HK-2 (cell line): Measurements from ENCODE around the gene PPIH.
"Not testable (repeated sequence)": the region's sequence is repeated elsewhere in the genome, so short reads cannot be mapped to it uniquely, and the experiment has no call there.

Experiments
- DNase-seq: peaks from one replicate; pipeline ENCODE4 v3.0.0-alpha.2; 2018; ENCODE audit not compliant: unreplicated experiment

PPIH gene

DNA sequence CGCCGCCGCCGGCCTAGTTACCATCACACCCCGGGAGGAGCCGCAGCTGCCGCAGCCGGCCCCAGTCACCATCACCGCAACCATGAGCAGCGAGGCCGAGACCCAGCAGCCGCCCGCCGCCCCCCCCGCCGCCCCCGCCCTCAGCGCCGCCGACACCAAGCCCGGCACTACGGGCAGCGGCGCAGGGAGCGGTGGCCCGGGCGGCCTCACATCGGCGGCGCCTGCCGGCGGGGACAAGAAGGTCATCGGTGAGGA, 24.2 kb downstream of the PPIH start:
- DNase-seq: not testable (repeated sequence)

DNA sequence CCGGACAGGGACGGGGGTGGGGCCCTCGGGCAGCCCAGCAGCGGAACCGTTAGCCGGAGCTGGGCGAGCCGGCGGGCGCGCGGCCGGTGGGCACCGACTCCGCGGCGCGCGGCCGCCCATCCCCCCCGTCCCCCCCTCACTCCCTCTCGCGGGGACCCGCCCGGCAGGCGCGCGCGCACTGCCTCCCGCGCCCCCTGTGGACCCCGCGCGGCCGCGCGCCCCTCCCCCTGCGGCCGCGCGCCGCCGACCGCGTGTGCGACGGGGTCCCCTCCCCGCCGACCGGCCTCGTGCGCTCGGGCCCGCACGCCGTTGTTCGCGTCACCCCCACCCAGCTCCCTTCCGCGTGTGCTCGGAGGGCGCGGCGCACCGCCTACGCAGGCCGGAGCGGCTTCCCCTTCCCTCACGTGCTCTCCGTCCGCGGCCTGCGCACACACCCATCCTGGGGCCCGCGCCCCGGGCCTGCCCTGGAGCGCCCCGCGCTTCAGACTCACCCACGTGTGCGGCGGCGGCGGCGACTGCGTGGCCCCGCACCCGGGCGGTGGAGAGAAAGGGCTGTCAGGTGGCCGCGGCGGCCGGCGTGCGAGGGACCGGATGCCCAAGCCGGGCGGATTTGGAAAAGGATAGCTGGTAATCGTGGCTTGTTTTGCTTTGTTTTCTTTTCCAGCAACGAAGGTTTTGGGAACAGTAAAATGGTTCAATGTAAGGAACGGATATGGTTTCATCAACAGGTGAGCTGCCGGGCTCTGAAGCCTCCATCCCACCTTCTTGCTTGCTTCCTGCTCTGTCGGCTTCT, 24.7 kb downstream of the PPIH start:
- peak; percentile 49 for DNase-seq

DNA sequence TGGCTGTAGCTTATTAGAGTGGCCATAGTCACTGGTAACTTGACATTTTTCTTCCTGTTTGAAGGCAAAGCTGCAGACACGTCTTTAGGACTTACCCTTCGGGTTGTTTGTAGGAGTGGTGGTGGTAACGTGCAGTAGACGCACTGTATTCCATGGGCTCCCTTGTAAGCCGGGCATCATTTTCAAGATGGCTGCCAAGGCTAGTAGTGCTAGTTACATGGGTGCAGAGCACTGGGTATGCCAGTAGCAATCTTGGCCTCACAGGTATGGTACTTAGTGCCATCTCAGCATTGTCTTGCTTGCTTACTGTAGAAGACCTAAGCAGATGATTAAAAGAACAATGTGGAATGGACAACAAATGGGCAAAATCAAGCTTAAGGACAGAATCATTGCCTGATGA, 25.9 kb downstream of the PPIH start:
- DNase-seq: no peak

DNA sequence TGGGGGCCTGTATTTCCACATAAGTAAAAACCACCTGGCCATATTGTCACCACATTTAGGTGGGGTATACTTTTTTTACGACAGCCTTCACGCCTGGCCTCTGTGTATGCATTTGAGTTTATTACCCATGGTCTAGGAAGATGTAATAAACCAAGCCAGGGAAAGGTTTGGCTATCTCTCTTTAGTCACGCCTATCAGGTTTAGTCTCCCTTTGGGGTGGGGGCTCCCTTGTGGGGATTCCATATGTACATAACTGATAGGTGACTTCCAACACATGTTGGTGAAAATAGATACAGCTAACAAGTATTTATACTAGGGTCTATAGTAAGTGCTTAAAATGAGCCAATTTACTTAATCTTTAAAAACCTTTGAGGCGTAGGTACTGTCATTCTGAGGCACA, 28.2 kb downstream of the PPIH start:
- DNase-seq: no peak

DNA sequence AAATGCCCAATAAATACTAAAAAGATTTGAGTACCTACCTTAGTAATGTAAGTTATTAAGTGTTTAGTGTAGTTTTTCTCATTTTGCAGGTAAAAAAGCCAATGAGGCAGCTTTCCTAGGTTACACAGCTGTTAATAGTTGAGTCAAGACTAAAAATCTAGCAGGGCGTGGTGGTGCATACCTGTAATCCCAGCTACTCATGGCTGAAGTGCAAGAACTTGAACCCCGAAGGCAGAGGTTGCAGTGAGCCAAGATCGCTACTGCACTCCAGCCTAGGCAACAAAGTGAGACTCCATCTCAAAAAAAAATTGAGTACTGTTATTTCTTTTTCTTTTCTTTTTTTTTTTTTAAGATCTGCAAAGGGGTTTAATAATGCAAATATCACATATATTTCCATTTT, 31.7 kb downstream of the PPIH start:
- no peak for DNase-seq

DNA sequence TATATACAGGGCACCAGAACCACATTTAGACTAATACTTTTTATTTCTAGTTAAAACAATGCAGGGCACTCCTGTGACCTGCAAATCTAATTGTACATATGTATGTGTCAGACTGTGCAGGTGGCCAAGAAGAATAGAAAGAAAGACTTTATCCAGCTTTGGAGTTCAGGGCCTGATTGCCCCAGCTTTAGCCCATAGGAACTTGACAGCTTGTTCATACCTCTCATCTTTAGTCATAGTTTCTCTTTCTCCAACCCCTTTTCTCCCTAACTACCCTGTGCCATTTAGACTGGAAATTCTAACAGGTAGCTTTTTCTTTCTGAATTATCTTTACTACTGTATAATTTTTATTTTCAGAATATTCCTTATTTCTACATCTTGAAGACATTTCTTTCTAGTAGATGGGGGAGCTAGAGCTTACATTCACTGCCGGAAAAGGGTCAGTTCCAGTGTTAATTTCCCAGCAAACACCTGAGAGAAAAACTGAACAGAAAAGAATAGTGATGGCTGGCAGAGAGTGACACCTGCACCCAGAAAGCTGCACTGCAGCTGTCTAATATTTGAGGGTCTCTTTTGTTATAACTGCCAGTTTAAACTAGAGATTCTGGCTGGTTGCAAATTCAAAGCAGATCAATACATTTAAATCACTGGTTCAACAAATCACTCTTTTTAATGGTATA, 32.4 kb downstream of the PPIH start:
- no peak for DNase-seq

DNA sequence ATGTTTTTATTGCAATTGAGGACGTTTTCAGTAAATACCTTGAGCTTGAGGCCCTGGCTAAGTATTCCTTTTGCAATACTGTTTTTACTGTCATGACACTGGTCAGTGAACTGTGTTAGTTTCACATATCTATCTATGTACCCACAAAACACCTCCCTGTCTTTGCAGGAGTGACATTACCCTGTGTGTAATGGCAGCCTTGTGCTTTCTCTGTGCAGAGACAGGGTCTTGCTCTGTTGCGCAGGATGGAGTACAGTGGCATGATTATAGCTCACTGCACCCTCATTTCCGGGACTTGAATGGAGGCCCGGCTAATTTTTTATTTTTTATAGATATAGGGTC, 32.9 kb downstream of the PPIH start:
- DNase-seq: no peak

DNA sequence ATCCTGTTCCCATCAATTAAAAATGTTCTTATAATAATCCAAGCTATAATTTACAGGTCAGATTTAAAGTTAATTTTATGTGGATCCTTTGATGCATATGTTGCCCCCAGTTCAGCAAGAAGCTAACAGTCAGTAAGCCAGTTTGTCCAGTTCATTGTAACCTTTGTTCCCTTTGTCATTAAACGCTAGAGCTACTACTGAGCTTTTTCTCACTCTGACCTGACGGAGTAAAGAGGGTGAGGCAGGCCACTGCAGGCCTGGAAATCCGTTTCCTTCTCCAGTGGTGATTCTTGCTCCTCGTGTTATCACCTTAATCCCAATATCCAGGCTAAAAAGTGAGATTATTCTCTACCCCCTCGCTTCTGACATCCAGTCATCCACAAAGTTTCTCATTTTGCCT, 34.2 kb downstream of the PPIH start:
- DNase-seq: no peak

DNA sequence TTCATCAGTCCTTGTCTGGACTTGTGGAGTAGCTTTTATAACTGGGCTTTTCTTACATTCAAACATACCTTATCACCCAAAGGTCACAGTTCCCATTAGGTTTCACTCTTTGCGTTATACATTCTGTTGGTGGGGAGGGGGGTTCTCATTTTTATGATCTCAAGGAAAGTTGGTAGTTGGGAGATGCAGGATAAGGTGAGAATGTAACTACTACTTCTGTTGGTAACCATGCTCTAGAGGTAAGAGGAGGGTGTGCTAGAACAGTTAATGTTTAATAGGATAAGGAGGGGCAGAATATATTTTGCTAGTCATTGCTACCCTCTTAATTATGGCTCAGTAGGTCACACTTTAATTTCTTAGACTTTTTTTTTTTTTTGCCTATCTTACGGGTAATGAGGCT, 34.7 kb downstream of the PPIH start:
- DNase-seq: no peak

DNA sequence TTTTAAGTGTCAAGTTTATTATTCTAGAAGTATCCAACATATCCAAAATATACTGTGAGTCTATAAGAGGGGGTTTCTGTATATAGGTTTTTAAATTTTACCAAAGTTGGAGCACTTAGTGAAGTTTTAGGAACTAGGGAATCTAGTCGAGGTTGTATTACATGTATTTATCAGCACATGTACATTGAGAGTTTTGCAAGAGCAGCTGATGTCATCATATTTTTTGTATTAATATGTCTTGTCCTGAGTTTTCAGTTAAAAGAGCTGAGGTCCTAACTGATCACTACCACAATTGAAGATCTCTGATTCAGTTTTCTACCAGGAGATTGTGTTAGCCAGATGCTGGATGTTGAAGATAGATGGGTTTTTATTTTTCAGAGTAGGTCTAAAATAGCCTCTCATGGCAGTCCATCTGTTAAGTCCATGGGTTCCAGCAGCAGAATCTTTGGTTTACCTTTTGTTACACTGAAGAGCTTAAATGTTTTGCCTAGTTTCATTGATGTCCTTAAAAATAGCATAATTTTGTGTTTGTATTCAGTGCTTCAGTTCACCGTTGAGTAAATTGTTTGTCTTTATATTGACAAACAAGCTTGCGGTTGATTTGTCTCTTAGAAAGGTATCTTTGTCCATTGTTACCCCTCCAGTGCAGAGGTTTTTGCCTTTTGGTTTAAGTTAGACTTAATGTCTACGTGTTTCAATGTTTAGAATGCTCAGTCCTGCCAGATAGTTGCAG, 40.0 kb downstream of the PPIH start:
- no peak for DNase-seq

DNA sequence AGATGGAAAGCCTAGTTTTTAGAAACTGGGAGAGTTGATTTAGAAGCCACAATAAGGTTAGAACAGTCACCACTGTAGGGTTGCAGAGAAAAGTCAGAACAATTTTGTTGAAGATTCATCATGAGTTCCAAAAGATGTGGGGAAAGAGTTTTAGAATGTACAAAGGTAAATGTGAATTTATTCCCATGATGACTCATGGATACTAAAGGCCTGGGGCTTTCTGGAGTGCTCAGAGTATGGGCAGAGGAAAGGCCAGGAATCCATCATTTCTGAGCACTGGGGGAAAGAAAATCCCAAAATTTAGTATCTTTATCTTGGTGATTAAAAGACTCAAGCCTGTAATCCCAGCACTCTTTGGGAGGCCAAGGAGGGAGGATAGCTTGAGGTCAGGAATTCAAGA, 41.8 kb downstream of the PPIH start:
- no peak for DNase-seq

DNA sequence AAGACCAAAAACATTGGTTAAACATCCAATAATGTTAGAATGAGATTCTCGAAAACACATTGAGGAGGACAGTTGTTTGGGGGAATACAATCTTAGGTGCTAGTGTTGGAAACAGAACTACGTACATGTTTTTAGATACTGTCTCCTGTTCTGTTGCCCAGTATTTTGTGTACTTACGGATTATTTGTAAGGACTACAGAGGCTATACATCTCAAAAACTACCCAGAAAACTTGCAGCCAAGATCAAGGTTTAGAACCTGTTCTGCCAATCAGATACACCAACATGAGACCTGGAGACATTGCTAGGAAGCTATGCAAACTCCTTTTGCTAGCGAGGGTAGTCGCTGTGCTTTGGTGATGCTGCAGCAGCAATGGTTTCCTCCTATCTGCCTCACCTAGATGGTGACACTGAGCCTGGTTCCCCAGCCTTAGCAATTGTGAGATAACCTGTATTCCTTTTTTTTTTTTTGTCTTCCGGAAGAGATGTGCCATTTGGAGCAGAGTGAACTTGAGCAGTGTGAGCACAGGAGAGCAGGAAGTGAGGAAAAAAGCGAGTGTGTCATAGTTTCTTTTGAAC, 45.8 kb downstream of the PPIH start:
- DNase-seq: no peak

DNA sequence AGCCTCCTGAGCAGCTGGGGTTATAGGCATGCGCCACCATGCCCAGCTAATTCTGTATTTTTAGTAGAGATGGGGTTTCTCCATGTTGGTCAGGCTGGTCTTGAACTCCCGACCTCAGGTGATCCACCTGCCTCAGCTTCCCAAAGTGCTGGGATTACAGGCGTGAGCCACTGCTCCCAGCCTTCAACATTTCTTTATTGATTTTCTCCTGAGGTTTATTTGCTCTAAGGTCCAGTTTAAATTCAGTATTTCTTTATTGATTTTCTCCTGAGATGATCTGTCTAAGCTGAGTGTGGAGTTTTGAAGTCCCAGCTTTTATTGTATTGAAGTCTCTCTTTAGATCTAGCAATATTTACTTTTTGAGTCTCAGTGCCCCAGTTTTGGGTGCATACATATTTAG, 54.6 kb downstream of the PPIH start:
- not testable (repeated sequence) for DNase-seq

DNA sequence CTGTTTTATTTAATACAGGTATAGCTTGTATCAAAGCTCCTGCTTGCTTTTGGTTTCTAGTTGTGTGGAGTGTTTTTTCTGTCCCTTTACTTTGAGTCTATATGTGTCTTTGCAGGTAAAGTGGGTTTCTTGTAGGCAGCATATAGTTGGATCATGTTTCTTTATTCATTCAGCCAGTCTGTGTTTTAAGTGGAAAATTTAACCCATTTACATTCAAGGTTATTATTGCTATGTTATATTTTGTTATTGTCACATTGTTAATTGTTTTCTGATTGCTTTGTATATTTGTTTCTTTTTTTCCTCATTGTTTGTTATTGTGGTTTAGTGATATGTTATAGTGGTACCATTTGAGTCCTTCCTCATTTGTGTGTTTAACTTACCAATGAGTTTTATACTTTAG, 55.1 kb downstream of the PPIH start:
- no peak for DNase-seq

DNA sequence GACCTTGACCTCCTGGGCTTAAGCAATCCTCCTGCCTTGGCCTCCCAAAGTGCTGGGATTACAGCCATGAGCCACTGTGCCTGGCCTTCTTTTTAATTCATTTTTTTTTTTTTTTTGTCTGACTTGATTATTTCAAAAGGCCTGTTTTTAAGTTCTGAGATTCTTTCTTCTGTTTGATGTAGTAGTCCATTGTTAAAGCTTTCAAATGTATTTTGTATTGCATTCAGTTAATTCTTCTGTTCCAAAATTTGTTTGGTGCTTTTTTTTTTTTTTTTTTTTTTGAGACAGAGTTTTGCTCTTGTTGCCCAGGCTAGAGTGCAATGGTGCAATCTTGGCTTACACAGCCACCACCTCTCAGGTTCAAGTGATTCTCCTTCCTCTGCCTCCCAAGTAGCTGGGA, 56.2 kb downstream of the PPIH start:
- not testable (repeated sequence) for DNase-seq

DNA sequence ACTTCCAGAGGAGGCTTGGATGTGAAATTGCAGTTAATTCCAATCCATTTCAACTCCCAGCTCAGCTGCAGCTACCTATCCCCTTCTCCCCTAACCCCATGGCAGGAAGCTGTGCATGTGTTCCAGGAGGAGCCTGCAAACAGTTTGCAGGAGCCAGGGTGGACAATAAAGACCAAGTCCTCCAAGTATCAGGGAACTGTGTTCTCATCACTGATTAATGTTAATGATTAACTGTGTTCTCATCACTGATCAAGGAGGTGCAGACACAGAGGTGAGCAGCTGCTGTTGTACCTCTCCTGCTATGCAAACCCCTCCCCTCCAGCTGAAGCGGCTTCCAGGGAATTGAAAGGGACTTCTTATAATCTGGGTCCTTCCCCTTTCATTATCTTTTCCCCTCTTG, 62.6 kb downstream of the PPIH start:
- DNase-seq: no peak

DNA sequence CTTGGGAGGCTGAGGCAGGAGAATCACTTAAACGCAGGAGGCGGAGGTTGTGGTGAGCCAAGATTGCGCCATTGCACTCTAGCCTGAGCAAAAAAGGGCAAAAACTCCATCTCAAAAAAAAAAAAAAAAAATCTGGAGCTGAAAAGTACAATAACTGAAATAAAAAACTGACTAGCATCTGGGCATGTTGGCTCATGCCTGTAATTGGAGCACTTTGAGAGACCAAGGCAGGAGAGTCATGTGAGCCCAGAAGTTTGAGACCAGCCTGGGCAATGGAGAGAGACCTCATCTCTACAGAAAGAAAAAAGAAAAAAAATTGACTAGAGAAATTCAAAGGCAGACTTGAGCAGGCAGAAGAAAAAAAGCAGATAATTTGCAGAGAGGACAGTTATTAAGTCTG, 63.7 kb downstream of the PPIH start:
- DNase-seq: no peak

DNA sequence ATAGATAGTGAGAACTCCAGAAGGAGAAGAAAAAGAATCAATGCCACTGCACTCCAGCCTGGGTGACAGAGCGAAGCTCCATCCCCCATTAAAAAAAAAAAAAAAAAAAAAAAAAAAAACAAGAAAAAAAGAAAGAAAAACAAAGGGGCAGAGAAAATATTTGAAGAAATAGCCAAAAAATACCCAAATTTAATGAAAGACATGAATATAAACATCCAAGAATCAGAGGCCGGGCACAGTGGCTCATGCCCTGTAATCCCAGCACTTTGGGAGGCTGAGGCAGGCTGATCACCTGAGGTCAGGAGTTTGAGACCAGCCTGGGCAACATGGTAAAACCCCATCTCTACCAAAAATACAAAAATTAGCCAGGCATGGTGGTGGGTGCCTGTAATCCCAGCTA, 64.2 kb downstream of the PPIH start:
- DNase-seq: not testable (repeated sequence)

DNA sequence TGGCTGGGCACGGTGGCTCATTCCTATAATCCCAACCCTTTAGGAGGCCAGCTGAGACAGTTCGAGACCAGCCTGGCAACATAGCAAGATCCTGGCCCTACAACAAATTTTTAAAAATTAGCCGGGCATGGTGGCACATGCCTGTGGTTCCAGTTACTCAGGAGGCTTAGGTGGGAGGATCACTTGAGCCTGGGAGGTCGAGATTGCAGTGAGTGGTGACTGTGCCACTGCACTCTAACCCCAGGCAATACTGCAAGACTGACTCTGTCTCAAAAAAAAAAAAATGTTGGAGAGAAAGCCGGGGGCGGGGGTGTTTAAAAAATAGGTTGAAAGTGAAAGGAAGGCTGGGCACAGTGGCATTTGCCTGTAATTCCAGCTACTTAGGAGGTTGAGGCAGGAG, 65.3 kb downstream of the PPIH start:
- no peak for DNase-seq

DNA sequence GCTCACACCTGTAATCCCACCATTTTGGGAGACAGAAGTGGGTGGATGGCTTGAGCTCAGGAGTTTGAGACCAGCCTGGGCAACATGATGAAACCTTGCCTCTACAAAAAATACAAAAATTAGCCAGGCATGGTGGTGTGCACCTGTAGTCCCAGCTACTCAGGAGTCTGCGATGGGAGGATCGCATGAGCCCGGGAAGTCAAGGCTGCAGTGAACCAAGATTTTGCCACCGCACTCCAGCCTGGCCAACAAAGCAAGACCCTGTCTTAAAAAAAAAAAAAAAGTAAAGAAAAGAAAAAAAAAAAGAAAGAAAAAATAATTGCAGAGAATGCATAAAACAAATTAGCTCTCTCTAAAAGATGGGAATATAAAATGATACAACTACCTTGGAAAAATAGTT, 67.6 kb downstream of the PPIH start:
- DNase-seq: not testable (repeated sequence)
